IPS-20b (cell line): ENCODE results near the gene PHF20.
"Not testable (repeated sequence)": the region's sequence is repeated elsewhere in the genome, so short reads cannot be mapped to it uniquely, and the experiment has no call there.

ENCODE experiments used
- H3K27ac ChIP-seq: one replicate; pipeline ENCODE4 v1.5.1; 2013; ENCODE audit warnings: low read length
- H3K27me3 ChIP-seq: 2 replicates; pipeline ENCODE4 v1.6.1; 2013; ENCODE audit warnings: mild to moderate bottlenecking, low read length, inconsistent platforms; ENCODE audit not compliant: insufficient read depth
- H3K36me3 ChIP-seq: 2 replicates; pipeline ENCODE4 v1.6.1; 2013; ENCODE audit warnings: low read depth, mild to moderate bottlenecking, inconsistent platforms, low read length, moderate library complexity; ENCODE audit not compliant: insufficient read depth
- H3K4me1 ChIP-seq: 2 replicates; pipeline ENCODE4 v1.6.1; 2013; ENCODE audit warnings: mild to moderate bottlenecking, control low read depth, inconsistent platforms, low read length, moderate library complexity; ENCODE audit not compliant: insufficient read depth
- H3K4me3 ChIP-seq: 2 replicates; pipeline ENCODE4 v1.5.1; 2013; ENCODE audit warnings: mild to moderate bottlenecking, low read length, inconsistent platforms
- H3K9ac ChIP-seq: 2 replicates; pipeline ENCODE4 v1.6.1; 2013; ENCODE audit warnings: low read depth, mild to moderate bottlenecking, inconsistent platforms, low read length, moderate library complexity
- H3K9me3 ChIP-seq: 2 replicates; pipeline ENCODE4 v1.6.1; 2013; ENCODE audit warnings: mild to moderate bottlenecking, low read depth, low read length, inconsistent platforms; ENCODE audit not compliant: insufficient read depth

PHF20 gene

GRCh38 chr20:35882427-35883161, 110.8 kb downstream of the PHF20 start:
- H3K9me3 ChIP-seq, H3K4me3 ChIP-seq, H3K4me1 ChIP-seq, H3K27ac ChIP-seq, H3K27me3 ChIP-seq, H3K9ac ChIP-seq: not testable (repeated sequence)
- H3K36me3 ChIP-seq: peaks cover 12% of the 10 kb centered on the region; the same call in 1 of the 2 replicates

- no peak overlapping the region for H3K27ac ChIP-seq
- no peaks in the 10 kb centered on the region; the same call in 1 of the 2 replicates for H3K4me1 ChIP-seq
- no peaks in the 10 kb centered on the region for H3K27me3 ChIP-seq
- H3K36me3 ChIP-seq: peaks cover 12% of the 10 kb centered on the region; the same call in 1 of the 2 replicates
- H3K4me3 ChIP-seq: no peak overlapping the region
- H3K9ac ChIP-seq: no peak overlapping the region
- H3K9me3 ChIP-seq: no peaks in the 10 kb centered on the region
Observed at GRCh38 chr20:35883336-35883777, 111.5 kb downstream of the PHF20 start.

GRCh38 chr20:35883778-35884540, 112.1 kb downstream of the PHF20 start:
- Histone ChIP-seq H3K27me3 (no peaks in the 10 kb centered on the region), H3K27ac (no peak overlapping the region), H3K4me3 (no peak overlapping the region), H3K9me3 (no peaks in the 10 kb centered on the region), H3K36me3 (peaks cover 12% of the 10 kb centered on the region; the same call in 1 of the 2 replicates), H3K9ac (no peak overlapping the region), H3K4me1 (no peaks in the 10 kb centered on the region; the same call in 1 of the 2 replicates)

- peaks cover 12% of the 10 kb centered on the region; the same call in 1 of the 2 replicates for H3K36me3 ChIP-seq
- no peaks in the 10 kb centered on the region for H3K9me3 ChIP-seq
- H3K27ac ChIP-seq: no peak overlapping the region
- H3K4me3 ChIP-seq: no peak overlapping the region
- H3K4me1 ChIP-seq: no peaks in the 10 kb centered on the region; the same call in 1 of the 2 replicates
- H3K27me3 ChIP-seq: no peaks in the 10 kb centered on the region
- H3K9ac ChIP-seq: no peak overlapping the region
Observed at GRCh38 chr20:35884541-35884865, 112.7 kb downstream of the PHF20 start.

- Histone ChIP-seq H3K9me3 (no peaks in the 10 kb centered on the region), H3K9ac (no peak overlapping the region), H3K36me3 (peaks cover 12% of the 10 kb centered on the region; the same call in 1 of the 2 replicates), H3K4me3 (no peak overlapping the region), H3K27ac (no peak overlapping the region), H3K4me1 (no peaks in the 10 kb centered on the region; the same call in 1 of the 2 replicates), H3K27me3 (no peaks in the 10 kb centered on the region)
Observed at GRCh38 chr20:35885212-35885611, 113.4 kb downstream of the PHF20 start.

- H3K9me3 ChIP-seq: no peaks in the 10 kb centered on the region
- no peaks in the 10 kb centered on the region; the same call in 1 of the 2 replicates for H3K4me1 ChIP-seq
- H3K27ac ChIP-seq: no peak overlapping the region
- no peak overlapping the region for H3K4me3 ChIP-seq
- no peaks in the 10 kb centered on the region for H3K27me3 ChIP-seq
- peaks cover 12% of the 10 kb centered on the region; the same call in 1 of the 2 replicates for H3K36me3 ChIP-seq
- no peak overlapping the region for H3K9ac ChIP-seq
Observed at GRCh38 chr20:35886537-35886936, 114.7 kb downstream of the PHF20 start.

- H3K4me1 ChIP-seq: no peaks in the 10 kb centered on the region; the same call in 1 of the 2 replicates
- H3K27ac ChIP-seq: no peak overlapping the region
- no peak overlapping the region for H3K4me3 ChIP-seq
- peaks cover 12% of the 10 kb centered on the region; the same call in 1 of the 2 replicates for H3K36me3 ChIP-seq
- H3K9ac ChIP-seq: no peak overlapping the region
- H3K9me3 ChIP-seq: no peaks in the 10 kb centered on the region
- no peaks in the 10 kb centered on the region for H3K27me3 ChIP-seq
Observed at GRCh38 chr20:35887393-35888064, 115.7 kb downstream of the PHF20 start.

- Histone ChIP-seq H3K27me3 (no peaks in the 10 kb centered on the region), H3K36me3 (peaks cover 12% of the 10 kb centered on the region; the same call in 1 of the 2 replicates), H3K9me3 (no peaks in the 10 kb centered on the region), H3K9ac (no peak overlapping the region), H3K4me3 (no peak overlapping the region), H3K4me1 (no peaks in the 10 kb centered on the region; the same call in 1 of the 2 replicates), H3K27ac (no peak overlapping the region)
Observed at GRCh38 chr20:35888657-35889056, 116.8 kb downstream of the PHF20 start.

- Histone ChIP-seq H3K4me1 (no peaks in the 10 kb centered on the region), H3K27me3 (no peaks in the 10 kb centered on the region), H3K9me3 (no peaks in the 10 kb centered on the region), H3K27ac (no peak overlapping the region), H3K36me3 (peaks cover 15% of the 10 kb centered on the region; the same call in 1 of the 2 replicates), H3K4me3 (no peak overlapping the region), H3K9ac (no peak overlapping the region)
Observed at GRCh38 chr20:35891375-35891774, 119.6 kb downstream of the PHF20 start.

GRCh38 chr20:35892871-35893270, 121.1 kb downstream of the PHF20 start:
- Histone ChIP-seq H3K36me3 (peaks cover 4% of the 10 kb centered on the region; the same call in 1 of the 2 replicates), H3K9ac (no peak overlapping the region), H3K9me3 (no peaks in the 10 kb centered on the region), H3K4me3 (no peak overlapping the region), H3K27ac (no peak overlapping the region), H3K4me1 (no peaks in the 10 kb centered on the region), H3K27me3 (no peaks in the 10 kb centered on the region)

- H3K36me3 ChIP-seq: peaks cover 4% of the 10 kb centered on the region; the same call in 1 of the 2 replicates
Observed at GRCh38 chr20:35893942-35894341, 122.1 kb downstream of the PHF20 start.

More at GRCh38 chr20:35893942-35894341, 122.1 kb downstream of the PHF20 start:
- H3K4me3 ChIP-seq: no peak overlapping the region
- H3K9ac ChIP-seq: no peak overlapping the region
- H3K27me3 ChIP-seq: no peaks in the 10 kb centered on the region
- no peak overlapping the region for H3K27ac ChIP-seq
- no peaks in the 10 kb centered on the region for H3K4me1 ChIP-seq
- H3K9me3 ChIP-seq: no peaks in the 10 kb centered on the region
